ENCODE results near the gene OR1D5.

- TF ChIP-seq CTCF (IDR thresholded peaks at IDR 0.05), result no peak
- TF ChIP-seq ZFX (IDR thresholded peaks at IDR 0.05; ENCODE audit: borderline replicate concordance), result no peak
Measured at GRCh38 chr17:3040882-3041281, 22.5 kb downstream of the OR1D5 start.
